AG09319 (cell line): ENCODE data around the gene STAG1.
"Not testable (repeated sequence)": the region's sequence is repeated elsewhere in the genome, so short reads cannot be mapped to it uniquely, and the experiment has no call there.

Experiments used
- DNase-seq: peaks from one replicate; pipeline ENCODE4 v3.0.0-alpha.2; 2010; ENCODE audit warnings: low read depth; ENCODE audit errors: extremely low read depth
- TF ChIP-seq, protein P1 (sequence below): IDR thresholded peaks from 2 replicates; pipeline ENCODE4 v1.5.1; 2011; ENCODE audit warnings: low read depth, mild to moderate bottlenecking, inconsistent platforms, low read length, moderate library complexity

The STAG1 gene

DNA sequence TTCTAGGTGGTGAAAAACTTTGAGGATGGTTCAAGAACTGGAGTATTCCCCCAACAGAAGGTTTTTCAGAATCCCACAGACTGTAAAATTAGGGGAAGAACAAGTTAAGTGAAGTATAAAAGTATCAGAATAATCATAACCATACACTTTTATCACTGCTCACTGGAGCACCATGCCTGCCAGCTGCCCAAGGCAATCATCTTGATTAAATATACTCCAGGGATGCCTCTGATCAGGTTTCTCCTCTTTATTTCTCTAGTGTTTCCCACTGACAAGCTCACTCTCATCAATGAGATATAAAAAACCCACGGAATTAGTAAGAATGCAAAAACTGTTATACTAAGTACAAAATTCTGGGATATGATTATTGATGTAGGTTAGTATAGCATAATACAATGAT lies 108.0 kb downstream of the STAG1 start:
- DNase-seq: no peak
- TF ChIP-seq, protein P1, sequence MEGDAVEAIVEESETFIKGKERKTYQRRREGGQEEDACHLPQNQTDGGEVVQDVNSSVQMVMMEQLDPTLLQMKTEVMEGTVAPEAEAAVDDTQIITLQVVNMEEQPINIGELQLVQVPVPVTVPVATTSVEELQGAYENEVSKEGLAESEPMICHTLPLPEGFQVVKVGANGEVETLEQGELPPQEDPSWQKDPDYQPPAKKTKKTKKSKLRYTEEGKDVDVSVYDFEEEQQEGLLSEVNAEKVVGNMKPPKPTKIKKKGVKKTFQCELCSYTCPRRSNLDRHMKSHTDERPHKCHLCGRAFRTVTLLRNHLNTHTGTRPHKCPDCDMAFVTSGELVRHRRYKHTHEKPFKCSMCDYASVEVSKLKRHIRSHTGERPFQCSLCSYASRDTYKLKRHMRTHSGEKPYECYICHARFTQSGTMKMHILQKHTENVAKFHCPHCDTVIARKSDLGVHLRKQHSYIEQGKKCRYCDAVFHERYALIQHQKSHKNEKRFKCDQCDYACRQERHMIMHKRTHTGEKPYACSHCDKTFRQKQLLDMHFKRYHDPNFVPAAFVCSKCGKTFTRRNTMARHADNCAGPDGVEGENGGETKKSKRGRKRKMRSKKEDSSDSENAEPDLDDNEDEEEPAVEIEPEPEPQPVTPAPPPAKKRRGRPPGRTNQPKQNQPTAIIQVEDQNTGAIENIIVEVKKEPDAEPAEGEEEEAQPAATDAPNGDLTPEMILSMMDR: no peak

DNA sequence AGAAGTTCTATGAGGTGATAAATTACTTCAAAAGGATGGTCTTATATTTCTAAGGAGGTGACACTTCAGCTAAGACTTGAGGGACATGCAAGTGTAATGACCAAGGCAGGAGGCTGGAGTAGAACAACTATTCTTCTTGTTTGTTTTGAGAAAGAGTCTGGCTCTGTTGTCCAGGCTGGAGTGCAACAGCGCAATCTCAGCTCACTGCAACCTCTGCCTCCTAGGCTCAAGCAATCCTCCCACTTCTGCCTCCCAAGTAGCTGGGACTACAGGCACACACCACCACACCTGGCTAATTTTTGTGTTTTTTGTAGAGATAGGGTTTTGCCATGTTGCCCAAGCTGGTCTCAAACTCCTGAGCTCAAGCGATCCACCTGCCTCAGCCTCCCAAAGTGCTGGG lies 108.8 kb downstream of the STAG1 start:
- DNase-seq: not testable (repeated sequence)

GRCh38 chr3:136642711-136643110 lies 109.5 kb downstream of the STAG1 start:
- TF ChIP-seq, protein P1: no peak
- no peak for DNase-seq

DNA sequence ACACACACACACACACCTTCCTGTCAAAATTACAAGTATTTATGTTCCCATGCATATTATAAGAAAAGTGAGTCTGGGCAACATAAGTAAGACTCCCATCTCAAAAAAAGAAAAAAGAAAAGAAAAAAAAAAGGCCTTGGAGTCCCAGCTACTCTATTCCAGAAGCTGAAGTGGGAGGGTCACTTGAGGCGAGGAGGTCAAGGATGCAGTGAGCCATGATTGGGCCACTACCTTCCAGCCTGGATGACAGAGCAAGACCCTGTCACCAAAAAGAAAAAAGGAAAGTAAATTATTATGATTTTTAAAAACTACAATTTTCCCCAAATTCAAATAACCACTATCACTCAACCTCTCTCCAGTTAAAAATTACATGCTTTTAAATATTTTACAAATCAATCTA lies 113.1 kb downstream of the STAG1 start:
- TF ChIP-seq, protein P1: no peak
- DNase-seq: no peak

DNA sequence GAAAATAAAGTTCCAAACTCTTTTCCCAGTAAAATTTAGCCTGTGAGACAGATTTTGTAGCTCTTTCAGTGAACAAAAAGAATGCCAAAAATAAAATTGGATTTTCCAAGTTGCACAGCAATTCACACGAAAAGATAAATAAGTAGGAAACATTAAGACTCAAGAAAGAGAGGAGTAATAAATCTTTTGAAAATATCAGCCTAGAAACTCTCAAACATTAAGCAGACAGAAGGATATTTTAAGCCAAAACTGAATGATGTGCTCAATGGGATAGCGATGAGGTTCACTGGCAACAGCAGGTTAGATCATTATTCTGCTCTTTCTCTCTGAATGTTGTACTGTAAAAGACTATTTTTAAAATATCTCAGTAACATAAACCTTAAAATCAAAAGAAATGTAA lies 115.0 kb downstream of the STAG1 start:
- DNase-seq: no peak
- TF ChIP-seq, protein P1: no peak

DNA sequence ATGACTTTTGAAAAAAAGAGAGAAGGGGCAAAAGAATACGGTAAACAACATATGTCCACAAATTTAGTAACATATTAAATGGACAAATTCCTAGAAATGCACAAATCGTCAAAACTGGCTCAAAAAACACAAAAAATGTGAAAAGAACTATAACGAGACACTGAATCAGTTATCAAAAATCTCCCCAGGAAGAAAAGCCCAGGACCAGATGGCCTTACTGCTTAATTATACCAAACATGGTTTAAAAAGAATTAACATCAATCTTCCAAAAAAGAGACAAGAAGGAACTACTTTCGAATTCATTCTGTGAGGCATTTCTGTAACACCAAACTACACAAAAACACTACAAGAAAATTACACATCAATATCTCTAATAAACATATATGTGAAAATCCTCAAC lies 117.4 kb downstream of the STAG1 start:
- no peak for DNase-seq
- TF ChIP-seq, protein P1: no peak

- TF ChIP-seq, protein P1: no peak
- DNase-seq: no peak
Observed at GRCh38 chr3:136632625-136633081, 119.5 kb downstream of the STAG1 start.

GRCh38 chr3:136631424-136631823 lies 120.8 kb downstream of the STAG1 start:
- DNase-seq: no peak
- TF ChIP-seq, protein P1: no peak
